K562 (cell line): ENCODE measurements around the gene CHTF8. TPM values are rescaled to one million over a fixed set of nuclear protein-coding genes. Genes with fewer than 3 reads are reported as not detected.

Source experiments
- ARHGAP35 ChIP-seq: fragments of 450-650 bp; IDR thresholded peaks from 2 replicates; pipeline ENCODE4 v1.6.1; 2018; ENCODE audit not compliant: partially characterized antibody
- BRD4 ChIP-seq: fragments of 200-600 bp; sonication (generic); IDR thresholded peaks from 2 replicates; pipeline ENCODE4 v1.6.1; 2017; ENCODE audit warnings: inconsistent platforms
- DEAF1 ChIP-seq: fragments of 450-650 bp; formaldehyde crosslinking; IDR thresholded peaks from 2 replicates; pipeline ENCODE4 v1.4.0; 2020; ENCODE audit warnings: mild to moderate bottlenecking, moderate library complexity
- EHMT2 ChIP-seq: fragments of 450-650 bp; IDR thresholded peaks from 2 replicates; pipeline ENCODE4 v1.6.1; 2018; ENCODE audit warnings: antibody characterized with exemption
- ETV5 ChIP-seq: sonication (generic); formaldehyde crosslinking; IDR thresholded peaks from 2 replicates; pipeline ENCODE4 v1.4.0; 2020; ENCODE audit warnings: low read depth, mild to moderate bottlenecking, missing genetic modification reagents
- FOXJ2 ChIP-seq: fragments of 200-800 bp; sonication (Bioruptor generic); IDR thresholded peaks from 2 replicates; pipeline ENCODE4 v1.6.1; 2016; ENCODE audit warnings: missing genetic modification characterization, missing compliant biosample characterization
- KDM4B ChIP-seq, 2 experiments: fragments of 450-650 bp in 1 of 2; sonication (generic) in 1 of 2; IDR thresholded peaks; 2 replicates each; pipeline ENCODE4 v1.6.1; 2016 to 2017; ENCODE audit warnings: borderline replicate concordance in 2 of 2, antibody characterized with exemption in 1 of 2, low read depth in 1 of 2, mild to moderate bottlenecking in 1 of 2
- KLF6 ChIP-seq: fragments of 250-450 bp; sonication (Bioruptor Pico); IDR thresholded peaks from 2 replicates; pipeline ENCODE4 v1.4.0; 2020; ENCODE audit warnings: mild to moderate bottlenecking, moderate library complexity, borderline replicate concordance
- NFE2 ChIP-seq: IDR thresholded peaks from 2 replicates; pipeline ENCODE4 v1.6.1; 2014; ENCODE audit warnings: antibody characterized with exemption, low read depth
- NKRF ChIP-seq: fragments of 450-650 bp; IDR thresholded peaks from 2 replicates; pipeline ENCODE4 v1.6.1; 2016; ENCODE audit warnings: borderline replicate concordance
- SPI1 ChIP-seq: IDR thresholded peaks from 2 replicates; pipeline ENCODE4 v1.6.1; 2011; ENCODE audit warnings: low read depth, low read length, control low read depth, borderline replicate concordance
- SUPT5H ChIP-seq: fragments of 450-650 bp; IDR thresholded peaks from 2 replicates; pipeline ENCODE4 v1.6.1; 2016
- TEAD2 ChIP-seq: fragments of 450-650 bp; IDR thresholded peaks from 2 replicates; pipeline ENCODE4 v1.6.1; 2016; ENCODE audit warnings: missing genetic modification characterization, control low read depth, missing compliant biosample characterization
- THRB ChIP-seq: fragments of 450-650 bp; formaldehyde crosslinking; conservative IDR thresholded peaks from 2 replicates; pipeline ENCODE4 v1.4.0; 2022; ENCODE audit warnings: mild to moderate bottlenecking, missing genetic modification characterization
- ZBTB12 ChIP-seq: fragments of 250-450 bp; sonication (Bioruptor Pico); IDR thresholded peaks from 2 replicates; pipeline ENCODE4 v1.4.0; 2020
- ZNF408 ChIP-seq: fragments of 250-450 bp; sonication (Bioruptor Pico); IDR thresholded peaks from 2 replicates; pipeline ENCODE4 v1.4.0; 2020; ENCODE audit warnings: low read depth, mild to moderate bottlenecking, moderate library complexity
- ZNF57 ChIP-seq: fragments of 450-650 bp; formaldehyde crosslinking; IDR thresholded peaks from 2 replicates; pipeline ENCODE4 v1.4.0; 2020; ENCODE audit warnings: mild to moderate bottlenecking, moderate library complexity
- polyA plus RNA-seq, 8 experiments: library from polyadenylated mRNA; depleted of rRNA in 4 of 8; stranded (reverse) in 5 of 8; unstranded in 3 of 8; fragments of >200 nt; fragmentation: Nextera tagmentation in 2 of 8; fragmentation: Illumina TruSeq in 1 of 8; extraction: Ambion mirVana in 2 of 8; extraction: Trizol in 1 of 8; gene quantifications; 2 replicates each; pipeline versions ENCODE4 v1.2.1 to v1.2.3, GENCODE V29; 2011 to 2014; ENCODE audit warnings: inconsistent platforms in 1 of 8, missing spikeins in 1 of 8
- total RNA-seq, 7 experiments: library from RNA; depleted of rRNA in 6 of 7; stranded (reverse); fragments of >200 nt in 6 of 7; fragmentation: Illumina TruSeq in 2 of 7; extraction: Trizol in 2 of 7; gene quantifications; 2 replicates each; pipeline versions ENCODE4 v1.2.1 to v1.2.3, GENCODE V29; 2011 to 2021; ENCODE audit warnings: low replicate concordance in 1 of 7
- TF ChIP-seq, protein P1 (sequence below): fragments of 450-650 bp; formaldehyde crosslinking; IDR thresholded peaks from 2 replicates; pipeline ENCODE4 v1.4.0; 2020; ENCODE audit warnings: mild to moderate bottlenecking, moderate library complexity
- TF ChIP-seq, protein P2 (sequence below): sonication (generic); formaldehyde crosslinking; IDR thresholded peaks from 2 replicates; pipeline ENCODE4 v1.8.0; 2022; ENCODE audit warnings: mild to moderate bottlenecking, low read depth, missing genetic modification reagents

CHTF8 gene
- total and polyA plus RNA-seq, 9 of the 15 experiments (the other 6 are each of a cell fraction or from before 2014, with no cell fraction given), result 20.2 to 199 (median 108) TPM

DNA sequence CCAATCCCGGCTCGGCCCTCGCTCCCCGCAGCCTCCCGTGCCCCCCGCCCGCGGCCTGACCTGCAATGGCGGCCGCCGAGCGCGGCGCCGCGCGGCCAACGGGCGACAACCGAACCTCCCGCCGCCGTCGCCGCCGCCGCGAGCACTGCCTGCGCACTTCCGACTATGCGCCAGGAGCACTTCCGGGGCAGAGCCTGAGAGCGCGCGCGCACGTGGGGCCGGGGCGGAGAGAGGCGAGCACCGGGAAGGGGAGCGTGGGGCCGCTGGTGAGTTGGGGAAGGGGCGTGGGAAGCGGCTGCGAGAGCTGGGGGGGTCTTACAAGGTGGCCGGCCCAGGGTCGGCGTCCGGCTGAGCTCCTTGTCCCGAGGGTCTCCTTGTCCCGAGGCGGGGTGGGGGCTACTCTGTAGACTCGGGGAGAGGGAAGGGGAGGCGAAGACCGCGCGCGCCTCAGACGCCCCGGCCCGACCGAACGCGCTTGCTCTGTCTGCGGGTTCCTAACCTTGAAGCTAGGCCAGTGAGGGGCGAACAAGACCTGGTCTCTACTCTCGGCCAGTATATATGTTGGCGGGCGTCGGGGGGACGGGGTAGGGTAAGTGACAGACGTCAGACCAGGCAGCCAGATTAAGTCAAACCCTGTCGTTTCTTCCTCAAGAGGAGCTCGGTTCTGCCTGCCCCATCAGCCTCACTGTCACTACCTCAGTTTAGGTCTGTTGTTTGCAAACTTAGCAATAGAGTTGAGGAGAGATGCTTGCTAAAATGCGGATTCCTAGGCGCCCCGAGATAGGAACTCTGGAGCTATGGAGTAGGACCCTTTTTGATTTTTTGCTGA is at the start of gene CHTF8, which contains the start of gene UTP4 (continued):
- TF ChIP-seq NKRF (peak; percentile 99), ARHGAP35 (no peak), NFE2 (no peak), ZBTB12 (CRISPR knock-in tag) (no peak), BRD4 (no peak), SUPT5H (peak; percentile 32), KDM4B (IDR thresholded peaks at IDR 0.05; ENCODE audit: borderline replicate concordance in 2 of 2, low read depth in 1 of 2) (no peak), DEAF1 (CRISPR knock-in tag) (no peak), TEAD2 (tag) (no peak), THRB (CRISPR knock-in tag) (peak; percentile 93; the same call in 1 of the 2 replicates), ZNF57 (no peak), FOXJ2 (tag) (no peak), ETV5 (CRISPR knock-in tag) (no peak), EHMT2 (no peak), KLF6 (CRISPR knock-in tag) (peak; percentile 26; the same call in 1 of the 2 replicates), ZNF408 (no peak), SPI1 (peak; percentile 43; the same call in 1 of the 2 replicates)
- TF ChIP-seq, protein P1, sequence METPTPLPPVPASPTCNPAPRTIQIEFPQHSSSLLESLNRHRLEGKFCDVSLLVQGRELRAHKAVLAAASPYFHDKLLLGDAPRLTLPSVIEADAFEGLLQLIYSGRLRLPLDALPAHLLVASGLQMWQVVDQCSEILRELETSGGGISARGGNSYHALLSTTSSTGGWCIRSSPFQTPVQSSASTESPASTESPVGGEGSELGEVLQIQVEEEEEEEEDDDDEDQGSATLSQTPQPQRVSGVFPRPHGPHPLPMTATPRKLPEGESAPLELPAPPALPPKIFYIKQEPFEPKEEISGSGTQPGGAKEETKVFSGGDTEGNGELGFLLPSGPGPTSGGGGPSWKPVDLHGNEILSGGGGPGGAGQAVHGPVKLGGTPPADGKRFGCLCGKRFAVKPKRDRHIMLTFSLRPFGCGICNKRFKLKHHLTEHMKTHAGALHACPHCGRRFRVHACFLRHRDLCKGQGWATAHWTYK (CRISPR knock-in tag), result peak; percentile 28; the same call in 1 of the 2 replicates
- TF ChIP-seq, protein P2, sequence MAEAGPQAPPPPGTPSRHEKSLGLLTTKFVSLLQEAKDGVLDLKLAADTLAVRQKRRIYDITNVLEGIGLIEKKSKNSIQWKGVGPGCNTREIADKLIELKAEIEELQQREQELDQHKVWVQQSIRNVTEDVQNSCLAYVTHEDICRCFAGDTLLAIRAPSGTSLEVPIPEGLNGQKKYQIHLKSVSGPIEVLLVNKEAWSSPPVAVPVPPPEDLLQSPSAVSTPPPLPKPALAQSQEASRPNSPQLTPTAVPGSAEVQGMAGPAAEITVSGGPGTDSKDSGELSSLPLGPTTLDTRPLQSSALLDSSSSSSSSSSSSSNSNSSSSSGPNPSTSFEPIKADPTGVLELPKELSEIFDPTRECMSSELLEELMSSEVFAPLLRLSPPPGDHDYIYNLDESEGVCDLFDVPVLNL, result no peak
